GM18499 (cell line): ENCODE measurements around the gene PHF21B.

Experiments
- ATAC-seq: cut with Tn5 transposase; IDR thresholded peaks from one replicate; pipeline ENCODE4 v1.9.1; 2021; ENCODE audit warnings: moderate number of reproducible peaks; ENCODE audit not compliant: insufficient read depth, unreplicated experiment

PHF21B gene

DNA sequence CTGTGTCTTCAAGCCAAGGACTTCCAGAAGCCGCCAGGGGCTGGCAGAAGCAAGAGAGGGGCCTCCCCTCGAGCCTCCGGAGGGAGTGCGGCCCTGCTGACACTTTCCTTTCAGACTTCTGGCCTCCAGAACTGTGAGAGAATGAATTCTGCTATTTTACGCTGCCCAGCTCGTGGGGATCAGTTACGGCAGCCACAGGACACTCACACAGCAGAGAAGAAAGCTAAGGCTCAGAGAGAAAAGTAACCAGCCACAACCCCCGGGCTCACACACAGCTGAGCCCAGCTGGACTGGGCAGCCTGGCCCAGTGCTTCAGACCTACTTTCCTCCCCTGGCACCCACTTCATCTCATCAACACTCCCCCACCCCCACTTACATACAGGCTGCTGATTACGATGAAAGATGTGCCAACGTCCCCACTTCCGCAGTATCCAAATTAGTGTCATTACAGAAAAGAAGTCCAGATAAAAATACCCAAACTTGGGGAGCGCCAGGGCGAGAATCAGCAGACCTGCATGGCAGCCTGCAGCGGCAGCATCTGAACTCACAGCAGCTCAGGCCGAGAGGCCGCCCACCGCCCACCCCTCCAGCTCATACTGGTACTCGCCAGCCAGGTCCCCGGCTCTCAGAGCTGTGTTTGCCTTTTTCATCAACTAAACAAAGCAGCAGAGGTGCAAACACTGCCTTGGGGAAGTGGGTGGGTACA lies 15.3 kb downstream of the PHF21B start:
- no peak for ATAC-seq

DNA sequence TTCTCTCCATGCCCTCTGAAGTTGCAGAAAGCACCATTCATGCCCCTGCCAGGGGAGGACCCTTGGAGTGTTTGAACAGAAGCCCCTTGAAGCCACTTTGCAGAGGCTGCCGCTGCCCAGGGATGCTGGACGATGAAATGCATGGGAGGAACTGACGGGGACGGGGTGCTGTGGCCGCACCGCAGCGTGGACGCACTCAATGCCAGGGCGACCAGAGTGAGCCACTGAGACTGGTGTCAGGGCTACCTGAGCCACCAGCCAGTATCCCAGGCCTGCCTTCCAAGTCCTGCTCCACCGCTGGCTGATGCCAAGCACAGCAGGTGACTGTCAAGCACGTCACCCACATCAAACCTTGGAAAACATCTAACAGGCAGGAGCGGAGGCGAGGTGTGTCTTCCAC lies 17.6 kb downstream of the PHF21B start:
- no peak for ATAC-seq

DNA sequence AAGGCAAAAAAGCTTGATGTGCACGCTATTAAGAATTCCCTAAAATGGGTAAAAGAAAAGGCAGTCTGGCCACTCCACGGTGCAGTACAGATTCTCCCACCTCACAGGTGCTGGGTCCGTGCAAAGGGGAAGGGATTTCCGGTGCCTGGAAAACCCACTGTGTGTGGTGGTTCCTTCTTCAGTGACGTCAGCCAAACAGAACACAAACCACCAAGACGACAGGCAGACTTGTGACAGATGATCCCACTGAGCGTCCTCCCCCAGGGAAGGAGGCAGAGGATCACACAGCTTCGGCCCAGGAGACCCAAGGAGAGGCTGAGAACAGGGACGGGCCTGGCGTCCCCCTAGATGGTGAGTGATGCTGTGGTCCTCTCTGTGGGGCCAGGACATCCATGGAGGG lies 18.6 kb downstream of the PHF21B start:
- ATAC-seq = no peak

DNA sequence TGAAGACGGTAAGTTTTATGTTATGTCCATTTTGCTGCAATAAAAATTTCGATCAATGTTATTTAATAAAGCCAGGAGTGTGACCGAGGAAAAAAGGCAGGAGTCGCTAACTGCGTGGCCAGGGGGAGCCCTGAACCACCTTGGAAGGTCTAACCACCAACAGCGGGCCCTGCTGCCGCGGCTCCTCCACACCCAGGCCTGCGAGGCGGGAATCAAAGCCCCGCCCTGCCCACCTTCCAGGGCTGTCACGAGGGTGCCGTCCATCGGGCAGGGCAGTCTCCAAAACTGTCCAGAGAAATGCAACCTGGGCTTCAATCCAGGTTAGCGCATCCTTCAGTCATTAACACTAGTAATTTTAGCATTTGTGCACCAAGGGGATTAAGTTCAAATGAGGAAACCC lies 19.0 kb downstream of the PHF21B start:
- no peak for ATAC-seq

DNA sequence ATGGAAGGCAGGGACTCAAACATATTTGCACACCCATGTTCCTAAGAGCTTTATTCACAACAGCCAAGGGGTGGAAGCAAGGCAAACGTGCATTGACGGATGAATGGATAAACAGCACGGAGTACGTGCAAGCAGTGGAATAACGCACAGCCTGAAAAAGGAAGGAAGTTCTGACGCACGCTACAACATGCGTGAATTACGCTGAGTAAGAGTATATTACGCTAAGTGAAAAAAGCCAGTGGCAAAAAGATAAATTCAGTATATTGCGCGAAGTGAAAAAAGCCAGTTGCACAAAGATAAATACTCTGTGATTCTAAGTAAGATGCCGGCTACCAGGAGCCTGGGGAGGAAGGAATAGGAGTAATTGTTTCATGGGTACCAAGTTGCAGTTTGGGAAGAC lies 19.5 kb downstream of the PHF21B start:
- ATAC-seq = no peak

DNA sequence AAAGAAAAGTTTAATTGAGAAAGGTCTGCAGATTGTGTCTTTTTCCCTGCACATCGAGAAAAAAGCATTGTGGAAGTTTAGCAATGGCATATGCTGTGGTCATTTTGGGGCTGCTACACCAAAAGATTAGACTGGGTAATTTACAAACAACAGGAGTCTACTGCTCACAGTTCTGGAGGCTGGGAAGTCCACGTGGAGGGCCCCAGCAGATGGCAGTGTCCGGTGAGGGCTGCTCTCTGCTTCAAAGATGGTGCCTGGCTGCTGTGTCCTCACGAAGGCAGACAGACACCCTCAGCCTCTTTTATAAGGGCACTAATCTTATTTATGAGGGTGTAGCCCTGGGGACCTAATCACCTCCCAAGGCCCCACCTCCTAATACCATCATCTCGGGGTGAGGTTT lies 21.1 kb downstream of the PHF21B start:
- no peak for ATAC-seq

DNA sequence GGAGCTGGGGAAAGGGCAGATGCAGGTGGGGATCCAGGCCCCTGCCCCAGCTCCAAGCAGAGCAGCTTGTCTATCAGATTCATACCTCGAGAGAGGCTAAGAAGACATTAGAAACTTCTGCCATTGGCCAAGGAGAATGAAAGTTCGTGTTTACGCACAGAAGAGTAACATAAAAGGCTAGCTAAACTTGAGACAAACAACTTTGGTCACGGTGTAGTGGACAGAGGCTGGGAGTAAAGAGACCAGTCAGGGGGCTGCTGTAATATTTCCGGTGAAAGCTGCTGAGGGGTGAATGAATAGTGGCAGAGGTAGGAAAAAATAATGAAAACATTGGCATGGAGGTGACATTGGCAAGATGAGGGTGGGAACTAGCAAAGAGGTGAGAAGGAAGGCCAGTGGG lies 22.9 kb downstream of the PHF21B start:
- no peak for ATAC-seq

DNA sequence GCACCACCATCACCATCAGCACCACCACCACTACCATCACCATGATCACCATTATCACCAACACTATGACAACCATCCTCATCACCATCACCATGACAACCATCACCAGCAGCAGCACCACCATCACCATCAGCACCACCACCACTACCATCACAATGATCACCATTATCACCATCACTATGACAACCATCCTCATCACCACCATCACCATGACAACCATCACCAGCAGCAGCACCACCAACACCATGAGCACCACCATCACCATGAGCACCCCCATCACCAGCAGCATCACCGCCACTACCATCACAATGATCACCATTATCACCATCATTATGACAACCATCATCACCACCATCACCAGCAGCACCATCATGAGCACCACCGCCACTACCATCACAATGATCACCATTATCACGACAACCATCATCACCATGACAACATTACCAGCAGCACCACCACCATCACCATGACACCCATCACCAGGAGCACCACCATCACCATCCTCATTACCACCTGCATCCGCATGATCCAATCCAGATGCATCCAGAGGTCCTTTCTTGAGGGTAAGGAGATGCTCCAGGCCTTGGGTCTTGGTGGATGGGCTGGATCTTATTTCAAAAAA lies 23.8 kb downstream of the PHF21B start:
- ATAC-seq = no peak

DNA sequence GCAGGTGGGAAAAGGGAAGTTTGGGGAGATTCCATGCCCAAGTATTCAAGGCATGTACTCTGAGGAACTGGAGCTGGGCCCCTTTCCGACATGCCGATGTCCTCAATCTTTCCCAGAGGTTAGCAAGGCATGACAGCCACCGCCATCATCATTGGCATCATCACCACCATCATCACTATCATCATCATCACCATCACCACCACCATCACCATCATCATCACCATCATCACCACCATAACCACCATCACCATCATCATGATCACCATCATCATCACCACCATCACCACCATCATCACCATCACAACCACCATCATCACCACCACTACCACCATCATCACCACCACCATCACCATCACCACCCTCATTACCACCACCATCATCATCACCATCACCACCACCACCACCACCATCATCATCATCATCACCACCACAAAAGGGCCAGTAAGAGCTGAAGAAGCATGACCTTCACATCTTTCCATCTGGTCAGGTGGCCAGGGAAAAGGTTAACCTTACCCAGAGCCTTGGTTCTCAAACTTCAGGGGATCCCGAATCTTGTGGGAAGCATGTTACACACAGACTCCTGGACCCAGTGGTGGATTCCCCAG lies 25.8 kb downstream of the PHF21B start:
- ATAC-seq = no peak

DNA sequence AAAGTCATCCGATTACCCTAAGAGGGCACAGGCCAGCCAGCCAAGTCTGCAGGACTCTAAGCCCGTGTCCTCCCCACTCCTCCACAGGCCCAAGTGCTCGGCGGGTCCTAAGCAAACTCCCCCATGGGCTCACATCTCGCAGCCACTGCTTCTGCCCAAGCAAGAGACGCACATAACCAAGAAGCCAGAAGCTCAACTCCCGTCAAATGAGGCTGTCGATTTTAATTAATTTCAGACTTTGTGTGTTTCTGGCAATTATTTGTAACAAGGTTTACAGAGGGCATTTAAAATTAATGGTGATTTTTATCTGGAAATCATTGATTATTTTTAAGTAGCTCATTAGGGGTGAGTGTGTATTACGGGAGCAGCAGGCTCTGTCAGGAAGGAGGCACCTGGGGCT lies 27.4 kb downstream of the PHF21B start:
- ATAC-seq = no peak

DNA sequence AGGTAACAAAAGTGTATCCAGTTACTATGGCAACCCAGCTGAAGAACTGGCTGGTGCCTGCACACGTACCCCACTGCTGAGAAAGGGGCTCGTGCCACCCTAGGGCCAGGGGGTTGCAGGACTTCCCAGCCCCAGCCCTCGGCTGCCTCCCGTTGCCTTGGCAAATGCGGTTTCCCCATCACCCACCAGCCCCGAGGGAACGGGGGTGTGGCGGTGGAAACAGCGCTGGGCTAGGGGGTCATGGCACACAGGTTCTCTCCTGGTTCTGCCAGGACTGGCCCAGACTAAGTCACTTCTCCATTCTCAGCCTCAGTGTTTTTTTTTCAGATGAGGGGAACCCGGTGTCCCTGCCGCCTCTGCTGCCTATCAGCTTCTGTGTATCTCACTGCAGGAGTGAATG lies 27.9 kb downstream of the PHF21B start:
- no peak for ATAC-seq

DNA sequence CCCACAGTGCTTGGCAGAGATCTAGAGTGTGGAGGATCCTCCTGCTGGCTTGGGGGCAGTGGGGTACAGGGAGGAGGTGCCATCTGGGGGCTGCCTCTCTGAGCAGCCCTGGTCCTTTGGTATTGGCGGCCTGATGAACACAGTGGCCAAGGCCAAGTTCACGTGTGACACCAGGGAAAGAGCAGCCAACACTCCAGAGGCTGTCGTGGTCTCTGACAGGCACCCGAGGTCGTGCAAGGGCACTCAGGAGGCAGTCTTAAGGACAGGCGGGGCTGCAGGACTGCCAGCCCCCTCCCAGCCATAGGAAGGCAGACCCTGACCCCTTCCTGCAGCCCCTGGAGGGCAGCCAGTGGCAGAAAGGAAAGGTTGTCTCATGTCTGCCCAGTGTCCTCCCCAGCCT lies 30.7 kb downstream of the PHF21B start:
- ATAC-seq = no peak

DNA sequence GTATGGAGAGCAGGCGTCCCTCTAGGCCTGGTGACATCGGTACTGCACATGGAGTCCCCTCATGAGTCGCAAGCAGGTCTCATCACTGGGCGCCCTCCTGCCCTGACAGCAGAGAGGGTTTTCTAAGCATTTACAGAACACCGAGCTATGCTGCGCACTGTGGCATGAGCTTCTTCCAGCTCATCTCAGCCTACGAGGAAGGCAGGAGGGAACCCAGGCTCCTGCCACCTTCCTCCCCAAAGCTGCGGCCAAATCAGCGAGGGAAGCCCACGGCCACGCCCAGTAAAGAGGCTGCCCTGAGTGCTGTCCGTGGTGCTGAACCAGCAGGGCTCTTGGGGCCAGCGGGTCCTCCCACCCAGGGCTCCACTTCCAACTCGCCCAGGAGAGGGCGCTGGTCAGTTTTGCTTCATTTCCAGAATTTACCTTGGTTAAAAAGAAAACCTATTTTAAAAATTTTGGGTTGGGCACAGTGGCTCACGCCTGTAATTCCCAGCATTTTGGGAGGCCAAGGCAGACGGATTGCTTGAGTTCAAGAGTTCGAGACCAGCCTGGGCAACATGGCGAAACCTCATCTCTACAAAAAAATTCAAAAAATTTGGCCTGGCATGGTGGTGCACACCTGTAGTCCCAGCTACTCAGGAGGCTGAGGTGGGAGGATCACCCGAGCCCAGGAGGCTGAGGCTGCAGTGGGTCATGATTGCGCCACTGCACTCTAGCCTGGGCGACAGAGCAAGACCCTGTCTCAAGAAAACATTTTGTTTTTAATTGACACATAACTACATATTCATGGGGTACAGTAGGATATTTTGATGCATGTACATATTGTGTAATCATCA lies 34.2 kb downstream of the PHF21B start:
- no peak for ATAC-seq

DNA sequence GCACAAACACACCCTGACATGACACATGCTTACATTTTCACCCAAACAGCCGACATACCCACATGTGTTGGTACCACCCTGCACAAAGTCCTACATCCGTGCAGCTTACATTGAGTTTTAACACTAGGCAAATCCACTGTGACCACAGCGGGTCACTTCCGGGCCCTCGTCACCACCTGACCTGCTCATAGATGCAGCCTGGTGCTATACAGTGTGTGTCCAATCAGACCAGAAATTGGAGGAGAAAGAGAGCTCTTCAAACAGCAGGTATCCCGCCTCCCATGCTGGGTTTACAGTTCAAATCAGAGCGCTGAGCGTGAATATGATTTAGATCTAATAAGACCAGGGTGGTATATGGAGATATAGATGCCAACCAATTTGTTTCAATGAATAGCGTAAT lies 35.4 kb downstream of the PHF21B start:
- no peak for ATAC-seq

DNA sequence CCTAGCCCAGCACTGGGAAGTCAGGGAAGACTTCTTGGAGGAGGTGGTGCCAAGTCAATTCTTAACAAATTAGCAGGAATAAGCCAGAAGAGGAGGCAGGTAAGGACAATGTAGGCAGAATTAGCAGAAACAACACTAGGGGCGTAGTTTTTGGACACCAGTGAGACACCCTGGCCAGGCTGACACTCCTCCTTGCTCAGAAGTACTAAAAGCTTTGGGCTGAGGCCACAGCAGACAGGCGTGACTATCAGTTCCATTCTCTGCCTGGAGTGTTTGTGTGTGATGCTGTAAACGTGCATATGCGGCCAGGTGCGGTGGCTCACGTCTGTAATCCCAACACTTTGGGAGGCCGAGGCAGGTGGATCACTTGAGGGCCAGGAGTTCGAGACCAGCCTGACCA lies 36.0 kb downstream of the PHF21B start:
- ATAC-seq = no peak

DNA sequence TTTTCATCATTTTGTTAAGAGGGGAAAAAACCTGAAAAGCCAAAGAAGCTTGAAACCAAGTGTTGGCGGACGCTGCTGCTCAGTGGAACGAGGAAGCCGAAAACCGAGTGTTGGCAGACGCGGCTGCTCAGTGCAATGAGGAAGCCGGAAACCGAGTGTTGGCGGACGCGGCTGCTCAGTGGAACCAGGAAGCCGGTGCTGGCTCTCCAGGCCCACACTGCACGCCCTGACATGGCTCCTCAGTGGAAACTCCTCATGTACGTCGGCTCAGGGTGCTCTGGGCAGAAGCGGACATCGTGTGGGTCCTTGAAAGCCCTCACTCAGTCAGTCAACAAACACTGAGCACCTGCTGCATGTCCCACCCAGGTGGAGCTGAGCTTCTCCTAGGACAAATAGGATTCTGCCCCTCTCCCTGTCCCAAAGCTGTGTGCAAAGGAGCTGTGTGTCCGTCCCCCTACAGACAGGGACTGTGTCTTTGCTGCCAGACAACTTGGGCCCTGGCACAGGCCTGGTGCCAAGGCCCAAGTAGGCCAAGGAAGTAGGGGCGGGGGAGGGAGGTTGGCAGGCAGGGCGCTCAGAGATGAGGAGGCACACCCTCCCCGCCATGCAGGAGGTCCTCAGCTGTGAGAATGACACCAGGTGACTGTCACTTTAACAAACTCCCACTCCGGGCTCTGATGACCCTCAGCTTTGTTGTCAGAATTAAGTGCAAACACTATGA lies 37.3 kb downstream of the PHF21B start:
- ATAC-seq = no peak

DNA sequence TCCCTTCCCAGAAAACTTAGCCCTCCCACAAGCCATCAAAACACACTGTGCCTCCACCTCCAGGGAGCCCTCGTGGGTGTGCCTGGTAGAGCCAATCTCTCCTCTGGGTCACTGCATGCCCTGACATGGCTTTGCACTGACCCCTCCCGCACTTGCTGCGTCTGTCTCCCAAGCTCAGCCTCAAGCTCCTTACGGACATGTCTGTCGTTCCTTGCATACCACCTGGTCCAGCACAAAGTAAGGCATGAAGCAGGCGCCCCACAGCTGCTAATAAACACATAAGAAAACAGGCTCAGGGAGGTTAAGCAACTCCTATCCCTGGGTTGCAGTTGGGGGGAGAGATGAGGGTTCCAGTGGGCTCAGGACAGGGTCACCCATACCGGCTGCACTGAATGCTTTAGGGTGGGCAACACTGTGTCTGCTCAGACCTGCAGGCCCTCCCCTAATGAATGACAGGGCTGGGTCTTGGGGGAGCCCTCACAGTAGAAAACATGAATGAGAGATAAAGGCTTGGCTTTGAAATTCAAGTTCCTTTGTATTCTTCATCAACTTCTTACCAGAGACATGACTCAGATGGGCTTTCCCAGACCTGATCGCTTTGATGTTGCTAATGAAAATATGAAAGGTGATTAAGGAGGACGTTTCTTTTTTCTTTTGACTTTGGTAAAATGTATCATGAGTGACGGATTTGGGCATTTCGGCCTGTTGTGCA lies 38.0 kb downstream of the PHF21B start:
- no peak for ATAC-seq

DNA sequence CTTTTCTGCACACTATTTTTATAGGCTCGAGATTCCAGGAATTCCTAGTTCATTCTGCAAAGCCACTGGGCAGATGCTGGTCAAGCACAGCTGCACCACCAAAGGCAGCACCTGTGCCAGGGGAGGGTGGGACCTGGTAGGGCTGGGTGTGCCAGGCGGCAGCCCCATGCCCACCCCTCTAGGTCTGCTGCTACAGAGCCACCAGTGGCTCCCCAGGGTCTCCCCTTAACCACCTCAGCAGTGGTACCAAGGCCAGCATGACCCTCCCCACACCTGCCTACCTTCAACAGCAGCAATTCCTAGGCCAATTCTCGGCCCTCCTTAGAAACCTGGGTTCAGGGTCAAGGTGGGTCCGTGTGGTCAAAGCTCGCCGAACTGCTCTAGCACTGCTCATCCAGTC lies 39.5 kb downstream of the PHF21B start:
- ATAC-seq = no peak

DNA sequence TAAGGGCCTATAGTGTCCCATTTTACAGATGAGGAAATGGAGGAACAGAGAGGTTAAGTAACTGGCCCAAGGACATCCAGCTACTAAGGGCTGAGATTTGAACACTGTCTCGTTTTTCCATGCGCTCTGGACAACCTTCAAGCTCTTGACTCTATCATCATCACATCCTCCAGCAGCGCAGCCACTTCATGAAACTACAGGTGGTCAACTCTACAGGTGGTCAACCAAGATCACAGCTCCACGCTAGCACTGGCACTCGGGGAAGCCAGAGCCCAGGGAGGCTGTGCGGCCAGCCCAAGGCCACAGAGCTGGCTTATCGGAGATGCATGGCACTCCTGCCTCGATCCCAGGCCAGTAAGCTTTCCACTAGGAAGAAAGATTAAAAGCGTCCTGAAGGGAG lies 40.0 kb downstream of the PHF21B start:
- no peak for ATAC-seq

DNA sequence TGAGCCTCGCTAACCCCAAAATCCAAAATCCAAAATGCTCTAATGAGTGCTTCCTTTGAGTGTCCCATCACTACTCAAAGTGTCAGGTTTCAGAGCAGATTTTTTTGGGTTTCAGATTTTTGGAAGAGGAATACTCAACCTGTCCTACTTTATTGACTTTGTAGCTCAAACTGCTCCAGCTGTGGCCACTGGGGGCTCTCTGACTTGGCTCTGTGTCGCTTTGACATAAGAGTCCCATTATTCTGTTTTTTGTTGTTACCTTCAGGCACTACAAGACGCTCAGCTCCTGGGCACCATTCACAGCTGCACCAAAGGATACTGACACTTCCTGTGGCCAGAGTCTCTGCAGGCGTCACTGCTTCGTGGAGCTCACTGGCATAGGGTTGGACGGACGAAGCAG lies 41.1 kb downstream of the PHF21B start:
- no peak for ATAC-seq
